Osteoblast (primary cell): Measurements from ENCODE around the gene P3R3URF. TPM values are rescaled to one million over a fixed set of nuclear protein-coding genes. Genes with fewer than 3 reads are reported as not detected.

Source experiments
- DNase-seq: peaks from one replicate; pipeline ENCODE4 v3.0.0; 2011; ENCODE audit warnings: low spot score, mixed read lengths; ENCODE audit not compliant: insufficient read length; ENCODE audit errors: missing footprints
- H2AFZ ChIP-seq: 2 replicates; pipeline ENCODE4 v1.6.0; 2011; ENCODE audit warnings: mild to moderate bottlenecking, low read length
- H3K27ac ChIP-seq: 2 replicates; pipeline ENCODE4 v1.5.1; 2011; ENCODE audit warnings: mild to moderate bottlenecking, low read depth, low read length, moderate library complexity
- H3K27me3 ChIP-seq: 2 replicates; pipeline ENCODE4 v1.6.0; 2012; ENCODE audit warnings: mild to moderate bottlenecking, control low read depth, inconsistent platforms, low read length, moderate library complexity; ENCODE audit not compliant: insufficient read depth
- H3K36me3 ChIP-seq: 2 replicates; pipeline ENCODE4 v1.5.1; 2011; ENCODE audit warnings: mild to moderate bottlenecking, low read length, control low read depth, moderate library complexity; ENCODE audit not compliant: insufficient read depth
- H3K4me1 ChIP-seq: 2 replicates; pipeline ENCODE4 v1.5.1; 2011; ENCODE audit warnings: mild to moderate bottlenecking, low read length, control low read depth, moderate library complexity; ENCODE audit not compliant: insufficient read depth
- H3K4me2 ChIP-seq: 2 replicates; pipeline ENCODE4 v1.6.0; 2011; ENCODE audit warnings: mild to moderate bottlenecking, low read length; ENCODE audit not compliant: insufficient read depth
- H3K4me3 ChIP-seq: fragments of 200-600 bp; sonication (generic); 3 replicates; pipeline ENCODE4 v1.5.1; 2012; ENCODE audit warnings: mild to moderate bottlenecking, low read length, inconsistent platforms; ENCODE audit not compliant: insufficient read depth
- H3K79me2 ChIP-seq: 2 replicates; pipeline ENCODE4 v1.6.0; 2012; ENCODE audit warnings: mild to moderate bottlenecking, low read length, control low read depth, inconsistent platforms; ENCODE audit not compliant: insufficient read depth
- H3K9me3 ChIP-seq: 2 replicates; pipeline ENCODE4 v1.5.1; 2011; ENCODE audit warnings: low read depth, low read length, control low read depth
- H4K20me1 ChIP-seq: 2 replicates; pipeline ENCODE4 v1.6.0; 2012; ENCODE audit warnings: mild to moderate bottlenecking, low read length, control low read depth; ENCODE audit not compliant: insufficient read depth
- total RNA-seq: library from RNA; depleted of rRNA; stranded (reverse); fragments of >200 nt; gene quantifications from 2 replicates; pipeline ENCODE4 v1.2.3, GENCODE V29; 2012
- TF ChIP-seq, protein P1 (sequence below): IDR thresholded peaks from 2 replicates; pipeline ENCODE4 v1.5.1; 2011; ENCODE audit warnings: mild to moderate bottlenecking, low read depth, low read length, moderate library complexity; ENCODE audit errors: extremely low read depth

P3R3URF gene
- total RNA-seq, 1 donor, result not detected

DNA sequence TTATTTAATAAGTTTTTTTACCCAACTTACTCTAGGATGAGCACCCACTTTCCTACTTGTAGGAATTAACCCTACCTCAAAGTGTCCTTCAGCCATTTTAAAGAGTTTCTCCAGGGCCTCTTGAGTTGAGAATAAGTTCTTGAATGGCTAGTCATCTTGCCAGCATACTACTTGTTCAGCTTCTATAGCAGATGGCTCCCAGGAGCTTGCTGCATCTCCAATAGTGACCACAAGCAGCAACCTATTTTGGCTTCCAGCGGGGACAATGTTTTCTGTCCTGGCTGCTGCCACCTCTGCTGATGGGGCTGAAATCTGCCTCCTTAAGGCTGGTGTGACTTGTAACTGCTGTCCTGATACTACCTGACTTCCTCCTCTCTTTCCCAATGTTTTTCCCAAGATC, 23.1 kb downstream of the P3R3URF start:
- no peak for DNase-seq
- H2AFZ ChIP-seq, result no peak overlapping the region
- H3K9me3 ChIP-seq, result no peaks in the 10 kb centered on the region
- no peaks in the 10 kb centered on the region for H3K27me3 ChIP-seq
- H3K4me2 ChIP-seq, result no peak overlapping the region
- H3K79me2 ChIP-seq, result no peaks in the 10 kb centered on the region
- no peak overlapping the region for H3K27ac ChIP-seq
- peaks cover 16% of the 10 kb centered on the region for H3K4me1 ChIP-seq
- TF ChIP-seq, protein P1, sequence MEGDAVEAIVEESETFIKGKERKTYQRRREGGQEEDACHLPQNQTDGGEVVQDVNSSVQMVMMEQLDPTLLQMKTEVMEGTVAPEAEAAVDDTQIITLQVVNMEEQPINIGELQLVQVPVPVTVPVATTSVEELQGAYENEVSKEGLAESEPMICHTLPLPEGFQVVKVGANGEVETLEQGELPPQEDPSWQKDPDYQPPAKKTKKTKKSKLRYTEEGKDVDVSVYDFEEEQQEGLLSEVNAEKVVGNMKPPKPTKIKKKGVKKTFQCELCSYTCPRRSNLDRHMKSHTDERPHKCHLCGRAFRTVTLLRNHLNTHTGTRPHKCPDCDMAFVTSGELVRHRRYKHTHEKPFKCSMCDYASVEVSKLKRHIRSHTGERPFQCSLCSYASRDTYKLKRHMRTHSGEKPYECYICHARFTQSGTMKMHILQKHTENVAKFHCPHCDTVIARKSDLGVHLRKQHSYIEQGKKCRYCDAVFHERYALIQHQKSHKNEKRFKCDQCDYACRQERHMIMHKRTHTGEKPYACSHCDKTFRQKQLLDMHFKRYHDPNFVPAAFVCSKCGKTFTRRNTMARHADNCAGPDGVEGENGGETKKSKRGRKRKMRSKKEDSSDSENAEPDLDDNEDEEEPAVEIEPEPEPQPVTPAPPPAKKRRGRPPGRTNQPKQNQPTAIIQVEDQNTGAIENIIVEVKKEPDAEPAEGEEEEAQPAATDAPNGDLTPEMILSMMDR, result no peak
- H3K36me3 ChIP-seq, result no peaks in the 10 kb centered on the region
- no peaks in the 10 kb centered on the region for H4K20me1 ChIP-seq
- H3K4me3 ChIP-seq, result no peak overlapping the region

DNA sequence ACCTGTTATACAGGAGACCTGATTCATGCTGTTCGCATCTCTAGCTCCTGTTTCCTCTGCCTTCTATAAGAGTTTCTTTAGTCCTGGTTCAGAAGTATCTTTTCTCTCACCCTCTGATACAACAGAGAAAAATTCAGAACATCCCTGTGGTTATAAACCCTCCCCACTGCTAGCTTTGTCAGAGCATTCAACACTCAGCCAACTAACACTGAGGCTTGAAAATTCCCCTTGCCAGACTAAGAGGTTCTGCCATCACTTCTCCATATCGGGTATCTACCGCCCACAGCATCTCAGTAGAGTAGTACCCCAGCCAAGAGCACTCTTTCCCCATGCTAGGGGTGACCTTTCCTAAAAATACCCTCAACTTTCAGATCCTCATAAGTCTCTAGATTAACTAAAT, 24.3 kb downstream of the P3R3URF start:
- H2AFZ ChIP-seq, result peak overlapping the region; percentile 2
- TF ChIP-seq, protein P1, result no peak
- no peaks in the 10 kb centered on the region for H3K9me3 ChIP-seq
- H4K20me1 ChIP-seq, result no peaks in the 10 kb centered on the region
- no peaks in the 10 kb centered on the region for H3K79me2 ChIP-seq
- H3K27ac ChIP-seq, result peak overlapping the region; percentile 48
- no peak overlapping the region for H3K4me3 ChIP-seq
- no peaks in the 10 kb centered on the region for H3K36me3 ChIP-seq
- peak overlapping the region; percentile 30 for H3K4me2 ChIP-seq
- DNase-seq, result no peak
- peaks cover 16% of the 10 kb centered on the region for H3K4me1 ChIP-seq
- no peaks in the 10 kb centered on the region for H3K27me3 ChIP-seq

DNA sequence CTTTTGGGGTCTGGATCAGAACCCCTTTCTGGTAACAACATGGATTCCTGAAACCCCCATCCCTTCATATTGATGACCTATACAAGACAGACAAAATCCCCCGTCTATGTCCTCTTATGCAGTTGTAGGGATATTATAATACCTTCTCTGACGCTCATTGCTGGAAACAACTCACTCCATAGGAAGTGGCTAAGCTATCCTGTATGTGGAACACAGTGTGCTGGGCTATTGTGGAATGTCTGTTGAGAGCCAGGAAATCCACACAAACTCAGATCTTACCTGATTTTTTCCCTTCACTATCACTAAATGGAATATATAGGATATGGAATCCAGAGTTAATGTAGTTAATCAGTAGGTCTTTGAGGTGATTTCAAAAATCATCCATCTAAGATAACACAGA, 26.2 kb downstream of the P3R3URF start:
- Histone ChIP-seq H3K36me3 (no peaks in the 10 kb centered on the region), H3K27ac (no peak overlapping the region), H4K20me1 (no peaks in the 10 kb centered on the region), H3K4me2 (no peak overlapping the region), H2AFZ (no peak overlapping the region), H3K4me1 (peaks cover 16% of the 10 kb centered on the region), H3K4me3 (no peak overlapping the region), H3K79me2 (no peaks in the 10 kb centered on the region), H3K9me3 (no peaks in the 10 kb centered on the region), H3K27me3 (no peaks in the 10 kb centered on the region)
- no peak for DNase-seq
- TF ChIP-seq, protein P1, result no peak

DNA sequence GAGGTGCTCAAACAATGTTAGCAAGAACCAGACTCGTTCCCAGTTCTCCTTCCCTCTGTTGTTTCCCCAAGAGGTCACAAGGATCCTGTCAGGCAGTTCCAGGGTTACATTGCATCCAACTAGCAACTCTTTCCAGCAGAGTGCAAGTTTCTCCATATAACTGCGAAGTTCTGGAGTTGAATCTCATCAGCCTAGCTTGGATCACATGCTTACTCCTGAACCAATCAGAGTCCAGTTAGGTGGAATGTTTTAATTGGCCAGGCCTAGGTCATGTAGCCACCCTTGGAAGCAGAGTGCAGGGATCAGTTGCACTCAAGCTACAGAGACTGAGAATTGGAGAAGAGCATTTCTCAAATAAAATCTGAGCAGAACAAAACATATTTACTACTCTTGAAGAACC, 28.0 kb downstream of the P3R3URF start:
- no peak overlapping the region for H3K27ac ChIP-seq
- H3K27me3 ChIP-seq, result no peaks in the 10 kb centered on the region
- H3K4me3 ChIP-seq, result no peak overlapping the region
- H2AFZ ChIP-seq, result no peak overlapping the region
- H3K4me1 ChIP-seq, result peaks cover 11% of the 10 kb centered on the region
- H3K36me3 ChIP-seq, result no peaks in the 10 kb centered on the region
- TF ChIP-seq, protein P1, result no peak
- no peaks in the 10 kb centered on the region for H4K20me1 ChIP-seq
- no peak for DNase-seq
- H3K9me3 ChIP-seq, result no peaks in the 10 kb centered on the region
- H3K79me2 ChIP-seq, result no peaks in the 10 kb centered on the region
- no peak overlapping the region for H3K4me2 ChIP-seq
